Activated gamma-delta T cell treated with anti-CD3 and anti-CD28 coated beads, Interleukin-2, amount 50 U/mL, for 16 hours (primary cell): ENCODE measurements around the gene ELK4.
A peak's percentile ranks its signal among the peaks of the same experiment; 100 is the strongest.
"Not testable (repeated sequence)": the region's sequence is repeated elsewhere in the genome, so short reads cannot be mapped to it uniquely, and the experiment has no call there.

ENCODE experiments used
- DNase-seq: peaks from one replicate; pipeline ENCODE4 v3.0.0-alpha.2; 2020; ENCODE audit warnings: low read depth

Gene ELK4

GRCh38 chr1:205664399-205665017 is 32.7 kb upstream of the ELK4 start:
- no peak for DNase-seq

DNA sequence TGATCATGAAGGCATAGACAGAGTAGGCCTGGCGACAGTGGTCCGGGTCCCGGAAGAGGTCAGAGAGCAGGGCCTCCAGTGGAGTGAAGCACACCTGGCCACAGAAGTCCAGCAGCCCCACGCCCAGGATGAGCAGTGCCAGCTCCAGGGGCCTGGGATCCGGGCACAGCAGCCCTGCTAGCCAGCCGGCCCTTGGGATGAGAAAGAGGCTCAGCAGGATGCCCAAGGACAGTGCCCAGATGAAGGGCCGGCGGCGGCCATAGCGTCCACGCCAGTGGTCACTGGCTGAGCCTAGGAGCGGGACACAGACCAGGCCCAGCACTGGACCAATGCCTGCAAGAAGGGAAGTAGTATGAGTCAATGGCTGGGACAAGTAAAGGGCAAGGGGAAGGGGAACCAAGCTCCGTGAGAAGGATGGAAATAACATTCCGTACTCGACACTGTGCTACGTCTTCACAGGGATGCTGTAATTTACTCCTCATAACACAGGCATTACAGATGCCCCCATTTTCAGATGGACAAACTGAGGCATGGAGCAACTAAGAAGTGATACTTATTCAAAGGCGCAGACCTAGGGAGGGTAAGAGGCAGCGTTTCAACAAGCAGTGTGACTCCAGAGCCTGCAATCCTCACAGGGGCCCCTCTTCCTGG is 31.6 kb upstream of the ELK4 start:
- DNase-seq: no peak

DNA sequence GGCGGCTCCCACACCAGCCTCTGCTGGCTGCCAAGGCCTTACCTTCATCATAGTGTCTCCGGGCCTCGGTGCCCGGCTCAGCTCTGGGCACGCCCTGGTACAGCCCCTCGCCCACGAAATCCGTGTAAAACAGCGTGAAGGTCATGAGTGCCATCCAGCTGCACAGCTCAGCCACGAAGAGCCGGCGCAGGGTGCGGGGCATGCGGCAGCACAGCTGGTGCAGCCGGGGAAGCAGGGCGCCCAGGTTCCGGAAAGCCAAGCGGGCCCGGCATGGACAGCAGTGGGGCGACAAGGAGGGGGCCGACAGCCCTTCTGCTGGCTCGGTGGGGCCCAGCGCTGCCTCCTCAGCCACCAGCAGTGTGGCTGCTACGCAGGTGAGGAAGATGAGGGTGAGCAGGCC is 31.0 kb upstream of the ELK4 start:
- no peak for DNase-seq

- DNase-seq: no peak
Observed at GRCh38 chr1:205662135-205662738, 30.4 kb upstream of the ELK4 start.

GRCh38 chr1:205661429-205662134 is 29.8 kb upstream of the ELK4 start:
- DNase-seq: no peak

DNA sequence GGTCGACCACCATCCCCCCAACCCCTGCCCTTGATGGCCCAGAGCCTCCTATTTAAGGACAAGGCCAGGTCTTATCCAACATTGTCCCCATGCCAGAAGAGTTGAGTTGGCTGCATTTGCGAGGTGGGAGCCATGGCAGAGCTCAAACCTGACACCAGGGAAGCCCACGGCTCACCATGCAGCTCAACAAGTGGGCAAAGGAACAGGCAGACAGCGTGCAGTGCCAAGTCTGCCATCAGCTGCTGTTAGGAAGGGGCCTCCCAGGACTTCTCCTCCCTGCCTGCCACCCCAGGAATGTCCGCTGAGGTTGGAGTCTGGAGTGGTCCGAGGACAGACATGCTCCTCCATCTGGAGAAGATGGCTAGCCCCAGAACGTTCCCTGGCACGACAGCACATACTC is 28.6 kb upstream of the ELK4 start:
- DNase-seq: no peak

- DNase-seq: peak; percentile 61
Observed at GRCh38 chr1:205658943-205659581, 27.3 kb upstream of the ELK4 start.

DNA sequence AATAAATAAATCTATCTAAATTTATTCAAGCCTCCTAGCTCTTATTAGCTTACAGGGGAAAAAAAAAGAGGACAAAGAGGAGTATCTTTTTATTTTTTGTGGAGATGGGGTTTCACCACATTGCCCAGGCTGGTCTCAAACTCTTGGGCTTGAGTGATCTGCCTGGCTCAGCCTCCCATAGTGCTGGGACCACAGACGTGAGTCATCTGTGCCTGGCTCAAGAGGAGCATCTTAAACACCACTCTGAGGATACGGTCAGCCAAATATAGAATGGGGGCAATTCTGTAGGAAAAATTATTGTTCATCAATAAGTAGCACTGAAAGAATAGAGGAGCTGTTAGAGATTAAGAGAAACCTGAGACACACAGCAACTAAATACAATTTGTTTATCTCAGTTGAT is 24.4 kb upstream of the ELK4 start:
- no peak for DNase-seq

DNA sequence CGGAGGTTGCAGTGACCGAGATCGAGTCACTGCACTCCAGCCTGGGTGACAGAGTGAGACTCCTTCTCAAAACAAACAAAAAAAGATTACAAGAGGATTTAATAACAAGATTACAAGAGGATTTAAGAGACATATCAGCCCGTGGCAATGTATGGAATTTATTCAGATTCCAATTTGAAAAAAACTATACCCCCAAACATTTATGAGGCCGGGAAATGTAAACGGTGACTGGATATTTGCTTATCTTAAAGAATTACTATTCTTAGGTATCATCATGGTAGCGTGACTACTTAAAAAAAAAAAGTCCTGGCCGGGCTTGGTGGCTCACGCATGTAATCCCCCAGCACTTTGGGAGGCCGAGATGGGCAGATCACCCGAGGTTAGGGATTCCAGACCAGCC is 21.2 kb upstream of the ELK4 start:
- no peak for DNase-seq

DNA sequence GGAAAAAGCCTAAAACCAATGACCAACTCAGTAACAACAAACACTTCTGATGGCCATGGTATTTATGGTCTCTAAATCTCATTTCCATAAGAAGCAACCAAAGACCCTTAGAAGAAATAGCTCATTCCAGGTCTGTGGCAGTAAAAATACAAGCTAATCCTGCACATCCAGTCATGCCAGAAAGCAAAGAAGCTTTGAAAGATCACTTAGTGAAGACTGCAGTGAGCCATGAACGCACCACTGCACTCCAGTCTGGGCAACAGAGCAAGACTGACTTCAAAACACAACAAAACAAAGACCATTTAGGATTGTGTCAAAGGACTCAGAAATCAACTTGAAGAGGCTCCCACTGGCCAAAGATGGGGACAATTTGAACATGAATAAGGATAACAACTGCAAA is 18.4 kb upstream of the ELK4 start:
- no peak for DNase-seq

DNA sequence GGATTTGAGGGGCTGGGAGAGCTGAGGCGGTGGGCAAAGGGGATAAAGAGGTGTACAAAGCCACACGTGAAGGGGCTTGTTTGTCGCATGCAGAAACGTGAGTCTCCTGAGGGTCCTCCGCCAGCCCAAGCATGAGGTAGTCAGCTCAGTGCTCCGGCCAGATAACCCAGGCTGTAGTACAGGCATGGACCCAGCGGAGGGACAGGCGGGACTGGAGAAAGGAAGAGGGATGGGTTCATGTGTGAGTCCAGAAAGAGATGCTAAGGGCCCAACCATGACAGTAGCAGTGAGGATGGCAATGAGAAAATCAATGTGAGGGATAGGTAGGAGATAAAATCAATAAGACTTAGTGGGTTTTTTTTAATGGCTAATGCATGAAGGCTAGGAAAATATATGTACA is 13.7 kb upstream of the ELK4 start:
- no peak for DNase-seq

DNA sequence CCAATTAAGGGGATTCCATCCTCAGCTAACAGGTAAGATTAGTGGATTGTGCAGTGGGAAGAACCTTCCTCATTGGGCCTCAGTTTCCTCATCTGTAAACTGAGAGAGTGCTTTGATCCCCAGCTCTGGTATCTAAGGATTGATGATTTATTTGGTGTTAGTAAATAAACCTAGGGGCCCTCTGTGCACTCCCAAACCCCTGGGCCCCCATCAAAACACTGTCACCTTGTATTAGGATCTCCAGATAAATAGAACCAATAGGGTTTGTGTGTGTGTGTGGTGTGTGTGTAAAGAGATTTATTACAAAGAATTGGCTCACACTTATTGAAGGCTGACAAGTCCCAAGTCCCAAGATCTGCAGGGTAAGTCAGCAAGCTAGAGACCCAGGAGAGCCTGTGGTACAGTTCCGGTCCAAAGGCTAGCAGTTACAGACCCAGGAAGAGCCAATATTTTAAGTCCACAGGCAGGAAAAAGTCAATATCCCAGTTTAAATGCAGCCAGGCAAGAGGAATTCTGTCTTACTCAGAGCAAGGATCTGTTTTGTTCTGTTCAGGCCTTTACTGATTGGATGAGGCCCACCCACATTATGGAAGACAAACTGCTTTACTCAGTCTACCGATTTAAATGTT is 11.0 kb upstream of the ELK4 start:
- DNase-seq: no peak

DNA sequence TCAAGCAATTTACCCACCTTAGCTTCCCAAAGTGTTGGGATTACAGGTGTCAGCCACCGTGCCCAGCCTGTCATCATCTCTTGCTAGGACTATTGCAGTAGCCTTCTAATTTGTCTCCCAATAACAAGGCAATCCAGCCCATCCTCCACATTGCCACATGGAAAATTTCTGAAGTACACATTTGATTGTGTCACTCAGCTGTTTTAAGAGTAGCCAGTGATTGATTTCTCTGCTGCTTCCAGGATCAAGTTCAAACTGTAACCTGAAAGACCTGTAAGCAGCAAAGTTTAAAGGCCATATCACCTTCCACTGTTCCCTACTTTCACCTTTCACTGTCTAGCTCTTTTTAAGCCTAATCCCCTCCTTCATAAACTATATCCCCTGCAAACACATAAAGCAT is 7.8 kb upstream of the ELK4 start:
- no peak for DNase-seq

DNA sequence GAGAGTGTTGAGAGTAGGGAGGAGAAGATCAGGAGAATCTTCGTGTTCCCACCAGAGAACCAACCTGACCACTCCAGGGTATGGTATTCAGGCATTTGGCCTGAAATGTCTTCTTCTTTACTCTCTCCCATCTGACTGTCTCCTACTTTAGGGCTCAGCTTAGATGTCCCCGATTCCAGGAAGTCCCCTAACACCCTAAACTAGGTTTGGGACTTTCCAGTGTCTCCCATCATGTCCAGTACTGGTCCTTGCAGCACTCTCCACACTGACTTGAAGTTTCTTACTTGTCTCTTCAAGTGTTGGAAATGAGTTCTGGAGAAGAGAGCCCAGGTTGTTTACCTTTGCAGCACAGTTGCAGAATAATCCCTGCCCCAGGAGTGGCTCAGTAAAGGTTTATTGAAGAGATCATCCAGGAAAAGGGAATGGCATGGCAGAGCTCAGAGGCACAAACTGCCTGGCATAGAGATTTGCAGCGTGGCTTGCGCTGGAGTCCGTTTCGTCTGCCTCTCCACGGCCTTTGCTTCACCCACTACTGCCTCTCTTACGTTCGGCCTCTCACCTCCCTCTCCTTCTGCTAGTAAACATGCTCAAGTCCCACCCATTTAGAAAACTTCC is 6.2 kb upstream of the ELK4 start:
- DNase-seq: no peak

DNA sequence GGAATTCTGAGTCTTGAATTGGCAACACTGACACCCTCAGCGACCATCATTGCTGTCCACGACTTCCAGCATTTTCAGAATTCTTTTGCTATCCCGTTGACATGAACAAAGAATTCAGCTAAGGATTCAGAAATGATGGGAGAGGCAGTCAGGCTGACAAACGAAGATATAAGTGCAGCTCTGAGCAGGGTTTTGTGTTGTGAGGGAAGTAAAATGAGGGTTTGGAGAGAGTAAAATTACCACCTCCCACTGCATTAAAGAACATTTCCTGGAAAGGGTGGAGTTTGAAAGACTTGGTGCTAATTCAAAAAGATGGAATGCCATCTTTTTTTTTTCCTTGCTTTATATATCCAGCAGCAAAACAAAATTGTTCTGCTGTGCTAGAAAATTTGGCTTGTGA is 4.9 kb upstream of the ELK4 start:
- DNase-seq: no peak

DNA sequence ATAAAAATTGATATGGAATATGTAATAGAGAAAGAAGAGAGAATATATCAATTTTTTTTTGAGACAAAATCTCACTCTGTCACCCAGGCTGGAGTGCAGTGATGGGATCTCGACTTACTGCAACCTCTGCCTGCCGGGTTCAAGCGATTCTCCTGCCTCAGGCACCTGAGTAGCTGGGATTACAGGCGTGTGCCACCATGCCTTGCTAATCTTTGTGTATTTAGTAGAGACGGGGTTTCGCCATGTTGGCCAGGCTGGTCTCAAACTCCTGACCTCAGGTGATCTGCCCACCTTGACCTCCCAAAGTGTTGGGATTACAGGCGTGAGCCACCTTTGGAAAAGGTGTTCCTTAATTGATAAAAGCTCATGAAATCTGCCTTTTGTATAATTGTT is 4.3 kb upstream of the ELK4 start:
- DNase-seq: not testable (repeated sequence)

- DNase-seq: no peak
Observed at GRCh38 chr1:205633421-205633976, 1.7 kb upstream of the ELK4 start.

DNA sequence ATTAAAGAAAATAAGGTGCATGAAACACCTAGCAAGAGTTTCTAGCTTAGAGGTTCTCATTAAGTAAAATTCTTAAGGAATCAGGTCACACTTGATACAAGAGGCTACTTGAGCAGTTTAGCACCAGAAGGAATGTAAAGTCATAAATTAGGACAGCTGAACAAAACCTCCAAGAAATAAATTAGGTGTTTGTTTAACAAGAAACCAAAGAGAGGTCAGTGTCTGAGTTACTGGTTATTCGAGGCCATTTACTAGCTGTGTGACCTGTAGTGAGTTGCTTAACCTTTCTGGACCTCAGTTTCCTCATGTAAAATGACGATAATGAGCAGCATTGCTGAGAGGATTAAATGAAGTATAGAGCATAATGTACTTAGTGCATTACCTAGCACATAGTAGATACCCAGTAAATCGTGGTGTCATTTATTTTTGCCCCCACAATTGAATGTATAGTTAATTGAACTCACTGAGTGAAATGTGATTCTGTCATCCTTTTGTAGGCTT is 908 bp upstream of the ELK4 start:
- DNase-seq: no peak

GRCh38 chr1:205631010-205631767 is 622 bp downstream of the ELK4 start:
- peak; percentile 69 for DNase-seq

DNA sequence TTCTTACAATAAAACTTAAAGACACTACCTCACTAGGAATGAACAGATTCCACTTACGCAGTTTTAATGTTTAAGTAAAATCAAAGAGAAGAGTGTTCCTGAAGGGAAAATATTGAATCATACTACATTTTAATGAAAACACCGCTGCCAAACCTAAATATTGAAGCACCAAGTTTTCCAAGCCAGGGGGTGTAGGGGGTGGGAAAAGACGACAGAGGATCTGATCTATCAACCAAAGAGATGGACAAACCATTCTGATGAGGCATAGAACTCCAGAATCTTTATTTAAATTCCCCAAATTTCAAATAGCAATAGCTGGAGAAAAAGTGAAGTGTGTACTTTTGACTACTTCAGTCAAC is 1.2 kb downstream of the ELK4 start:
- no peak for DNase-seq

- no peak for DNase-seq
Observed at GRCh38 chr1:205630241-205630640, 1.6 kb downstream of the ELK4 start.
